HG02798 (cell line): ENCODE data around the gene NPAS2.

ENCODE experiments used
- ATAC-seq: cut with Tn5 transposase; IDR thresholded peaks from one replicate; pipeline ENCODE4 v1.9.1; 2021; ENCODE audit warnings: mild to moderate bottlenecking; ENCODE audit not compliant: unreplicated experiment, poor library complexity

NPAS2 gene

GRCh38 chr2:100955226-100955625 is 135.3 kb downstream of the NPAS2 start:
- ATAC-seq: no peak

DNA sequence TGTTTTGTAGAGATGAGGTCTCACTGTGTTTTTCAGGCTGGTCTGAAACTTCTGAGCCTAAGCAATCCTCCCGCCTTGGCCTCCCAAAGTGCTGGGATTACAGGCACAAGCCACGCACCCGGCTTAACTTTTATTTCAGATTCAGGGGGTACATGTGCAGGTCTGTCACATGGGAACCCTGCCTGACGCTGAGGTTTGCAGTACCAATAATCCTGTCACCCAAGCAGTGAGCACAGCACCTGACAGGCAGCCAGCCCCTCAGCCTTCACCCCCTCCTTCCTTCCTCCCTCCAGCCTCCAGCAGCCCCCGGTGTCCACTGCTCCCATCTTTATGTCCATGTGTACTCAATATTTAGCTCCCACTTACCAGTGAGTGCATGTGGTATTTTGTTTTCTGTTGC is 136.1 kb downstream of the NPAS2 start:
- no peak for ATAC-seq

DNA sequence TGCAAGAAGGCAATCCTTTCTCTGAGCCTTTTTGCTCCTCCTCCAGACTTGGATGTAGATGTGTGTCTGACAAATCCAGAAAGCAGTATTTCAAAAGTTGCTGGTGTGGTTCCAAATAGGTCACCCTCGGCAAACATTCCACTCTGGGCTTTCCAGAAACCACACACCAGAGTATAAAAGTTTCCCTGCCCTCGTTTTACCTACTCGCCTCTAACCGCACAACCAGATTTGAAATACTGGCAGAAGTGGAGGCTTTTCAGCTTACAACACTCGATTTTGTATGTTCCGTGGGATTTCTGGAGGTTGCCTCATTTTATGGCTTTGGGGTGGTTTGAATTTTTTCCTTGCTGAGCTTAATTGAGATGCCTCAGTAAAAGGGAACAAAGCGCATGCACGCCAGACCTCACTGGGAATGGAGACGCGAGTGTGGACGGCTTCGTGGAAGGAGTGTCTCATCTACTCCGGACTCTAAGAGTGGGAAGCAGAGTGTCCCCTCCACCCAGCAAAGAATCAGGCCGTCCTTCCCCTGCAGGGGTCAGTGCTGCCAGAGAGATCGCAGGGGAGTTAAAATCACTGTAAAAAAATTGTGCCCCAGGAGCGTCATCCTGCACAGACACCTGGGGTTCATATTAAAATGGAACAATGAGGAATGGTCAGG is 138.2 kb downstream of the NPAS2 start:
- no peak for ATAC-seq

GRCh38 chr2:100959225-100959880 is 139.4 kb downstream of the NPAS2 start:
- no peak for ATAC-seq

DNA sequence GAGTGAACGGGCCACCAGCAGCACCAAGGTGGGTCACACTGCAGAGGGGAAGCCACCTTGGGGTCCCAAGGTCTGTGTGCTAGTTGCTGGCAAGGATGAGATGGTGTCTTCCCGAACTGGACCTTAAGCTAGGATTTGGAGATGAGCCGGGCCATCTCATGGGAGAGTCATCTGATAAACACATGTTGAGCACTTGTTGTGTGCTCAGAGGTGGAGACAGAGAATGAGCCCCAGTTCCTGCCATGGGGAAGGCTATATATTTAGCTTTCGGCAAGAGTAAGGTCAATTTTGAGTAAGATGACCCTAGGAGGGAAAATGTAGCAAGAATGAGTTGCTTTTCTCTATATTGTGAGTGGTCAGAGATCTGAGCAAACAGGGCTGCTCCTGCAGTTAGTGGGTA is 140.7 kb downstream of the NPAS2 start:
- ATAC-seq: no peak

- no peak for ATAC-seq
Measured at GRCh38 chr2:100962366-100963025, 142.6 kb downstream of the NPAS2 start.

- no peak for ATAC-seq
Measured at GRCh38 chr2:100963026-100963375, 143.1 kb downstream of the NPAS2 start.

DNA sequence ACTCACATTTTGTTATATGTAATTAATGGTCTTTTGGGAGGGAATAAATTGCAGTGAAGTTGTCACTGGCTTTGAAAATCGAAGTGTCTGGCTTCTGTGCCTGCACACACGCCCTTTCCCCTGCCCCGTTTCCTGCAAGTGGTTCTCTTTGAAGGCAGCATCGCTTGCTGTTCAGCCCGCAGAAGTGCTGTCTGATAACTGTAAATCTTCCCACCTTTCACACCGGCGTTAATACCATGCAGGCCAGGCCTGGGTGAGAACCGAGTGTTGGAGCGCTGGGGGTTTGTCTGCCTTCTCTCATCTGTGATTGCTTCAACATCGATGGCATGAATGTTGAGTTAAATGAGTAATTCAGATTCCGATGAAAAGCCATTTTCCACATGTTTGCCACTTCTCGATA is 144.3 kb downstream of the NPAS2 start:
- no peak for ATAC-seq

GRCh38 chr2:100964681-100965169 is 144.8 kb downstream of the NPAS2 start:
- ATAC-seq: no peak

DNA sequence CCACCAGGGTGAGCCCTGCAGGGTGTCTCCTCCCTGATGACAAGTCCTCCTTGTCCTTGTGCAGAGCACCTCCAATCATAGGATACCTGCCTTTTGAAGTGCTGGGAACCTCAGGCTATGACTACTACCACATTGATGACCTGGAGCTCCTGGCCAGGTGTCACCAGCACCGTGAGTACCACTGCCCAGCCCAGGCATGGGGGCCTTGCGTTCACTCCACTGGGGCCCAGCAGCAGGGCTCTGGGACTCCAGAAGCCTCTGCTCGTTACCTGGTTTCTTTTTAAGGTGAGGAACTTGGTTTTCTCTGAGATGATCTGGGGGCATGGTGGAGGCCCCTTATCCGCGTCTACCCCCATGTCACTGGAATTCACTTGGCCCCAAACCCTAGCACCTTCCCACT is 145.7 kb downstream of the NPAS2 start:
- ATAC-seq: no peak

DNA sequence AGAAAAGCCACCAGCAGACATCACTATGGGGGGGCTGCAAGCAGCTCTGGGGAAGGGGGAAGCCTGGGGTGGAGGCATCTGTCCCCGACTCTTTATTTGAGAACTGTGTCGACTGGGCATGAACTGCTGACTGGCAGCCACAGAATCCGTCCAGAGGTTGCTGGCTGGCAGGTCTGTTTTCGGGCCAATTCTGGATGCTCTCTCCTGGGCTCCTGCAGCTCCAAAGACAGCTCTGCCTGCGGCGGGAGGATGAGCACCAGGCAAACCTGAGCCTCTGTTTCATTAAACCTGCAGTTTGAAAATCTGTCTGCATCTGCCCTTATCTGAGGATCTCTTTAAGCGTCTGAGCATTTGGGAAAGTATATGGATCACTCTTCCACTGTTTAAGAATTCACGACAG is 147.8 kb downstream of the NPAS2 start:
- ATAC-seq: no peak

GRCh38 chr2:100968146-100969145 is 148.5 kb downstream of the NPAS2 start:
- no peak for ATAC-seq

DNA sequence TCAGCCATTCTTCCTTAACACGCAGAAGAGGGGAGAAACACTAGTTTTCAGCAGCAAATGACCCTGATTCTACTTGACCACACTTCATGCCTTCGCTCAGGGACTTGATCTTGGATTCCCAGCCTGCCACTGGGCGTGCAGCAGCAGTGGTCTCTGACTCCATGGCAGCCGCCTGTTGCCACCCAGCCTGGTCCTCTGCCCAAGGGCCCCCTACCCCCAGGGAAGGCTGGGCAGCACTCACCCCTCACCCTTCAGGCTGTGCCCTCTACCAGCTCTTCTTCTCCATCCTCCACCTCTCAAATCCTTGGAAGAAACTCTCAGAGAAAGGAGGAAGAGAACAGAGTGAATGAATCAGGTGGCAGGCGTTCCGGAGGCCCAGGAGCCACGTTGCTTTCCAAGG is 150.1 kb downstream of the NPAS2 start:
- ATAC-seq: no peak

DNA sequence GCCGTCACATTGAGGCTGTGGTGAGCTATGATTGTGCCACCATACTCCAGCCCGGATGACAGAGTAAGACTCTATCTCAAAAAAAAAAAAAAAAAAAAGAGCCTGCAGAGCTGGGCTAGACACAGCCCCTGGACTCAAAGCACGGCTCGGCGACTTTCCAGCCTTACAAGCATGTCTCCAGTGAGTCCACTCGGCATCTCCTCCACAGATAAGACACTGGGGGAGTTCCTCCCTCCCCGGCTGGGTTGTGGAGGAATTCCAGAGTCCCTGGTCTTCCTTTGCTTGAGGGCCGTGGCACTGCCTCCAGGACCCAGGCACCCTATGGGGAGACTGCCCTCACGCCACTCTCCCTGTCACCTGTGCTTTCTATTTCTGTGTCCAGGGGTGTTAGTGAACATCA is 151.3 kb downstream of the NPAS2 start:
- no peak for ATAC-seq

- ATAC-seq: no peak
Measured at GRCh38 chr2:100972452-100972851, 152.5 kb downstream of the NPAS2 start.

DNA sequence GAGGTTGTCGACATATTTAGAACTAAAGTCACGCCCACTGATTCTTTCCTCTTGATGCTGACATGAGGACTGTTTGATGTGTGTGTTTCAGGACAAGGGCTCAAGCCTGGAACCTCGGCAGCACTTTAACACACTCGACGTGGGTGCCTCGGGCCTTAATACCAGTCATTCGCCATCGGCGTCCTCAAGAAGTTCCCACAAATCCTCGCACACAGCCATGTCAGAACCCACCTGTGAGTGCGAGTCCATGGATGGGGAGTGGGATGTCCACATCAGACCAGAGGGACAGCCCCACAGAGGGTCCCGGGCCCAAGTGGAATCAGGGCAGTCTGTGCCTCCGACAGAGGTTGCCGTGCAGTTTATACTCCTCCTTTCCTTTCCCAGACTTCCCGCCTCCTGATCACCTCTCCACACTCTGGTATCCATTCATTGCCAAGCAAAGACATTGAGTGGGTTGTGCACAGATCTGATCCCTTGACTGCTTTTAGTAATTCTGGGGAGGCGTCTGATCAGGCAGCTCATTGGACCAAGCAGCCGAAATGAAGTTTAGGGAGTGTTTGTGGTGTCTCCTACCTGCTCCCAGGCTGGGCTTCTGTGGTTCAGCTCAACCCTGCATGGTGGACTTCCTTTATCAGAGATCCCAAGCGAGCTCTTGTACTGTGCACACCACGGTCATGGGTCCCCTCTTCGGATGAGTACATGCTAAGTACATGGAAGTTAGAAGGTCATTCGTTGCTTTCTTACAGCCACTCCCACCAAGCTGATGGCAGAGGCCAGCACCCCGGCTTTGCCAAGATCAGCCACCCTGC is 155.0 kb downstream of the NPAS2 start:
- ATAC-seq: no peak

DNA sequence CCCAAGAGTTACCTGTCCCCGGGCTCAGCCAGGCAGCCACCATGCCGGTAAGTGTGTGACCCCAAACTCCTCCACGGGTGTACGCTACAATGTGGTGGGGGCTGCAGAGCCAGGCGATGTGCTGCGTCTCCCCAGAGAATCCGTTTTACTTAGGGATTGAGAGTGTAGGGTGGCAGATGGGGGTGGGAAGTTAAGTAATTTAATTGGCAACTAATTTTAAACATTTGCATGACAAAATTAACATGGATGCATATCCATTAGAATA is 155.5 kb downstream of the NPAS2 start:
- no peak for ATAC-seq

DNA sequence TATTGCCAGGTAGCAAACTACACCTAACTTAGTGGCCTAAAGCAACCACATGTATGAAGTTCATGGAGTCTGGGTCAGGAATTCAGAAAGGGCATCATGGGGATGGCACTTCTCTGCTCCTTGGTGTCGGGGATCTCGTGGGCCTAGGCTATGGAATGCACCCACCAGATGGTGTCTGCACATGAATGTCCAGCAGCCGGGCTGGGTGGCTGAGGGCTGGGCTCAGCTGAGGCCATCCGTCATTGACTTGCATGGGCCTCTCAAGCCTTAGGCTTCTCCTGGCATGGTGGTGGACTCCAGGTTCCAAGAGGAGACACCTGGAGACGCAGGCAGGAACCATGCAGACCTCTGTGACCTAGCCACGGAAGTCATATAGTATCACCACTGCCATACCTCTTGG is 156.1 kb downstream of the NPAS2 start:
- ATAC-seq: no peak

GRCh38 chr2:100976645-100977391 is 156.9 kb downstream of the NPAS2 start:
- ATAC-seq: peak; percentile 76
